Duodenal mucosa (tissue), 2 donors: ENCODE measurements around the gene TUBA3E.
"Not testable (repeated sequence)": the region's sequence is repeated elsewhere in the genome, so short reads cannot be mapped to it uniquely, and the experiment has no call there.

Experiments used
- H3K27ac ChIP-seq: one replicate; pipeline ENCODE4 v1.7.0; 2013; ENCODE audit warnings: low read depth, low read length
- H3K27me3 ChIP-seq, 2 donors: one replicate each; pipeline ENCODE4 v1.7.0; 2013; ENCODE audit warnings: low read length in 2 of 2, control low read depth in 1 of 2; ENCODE audit not compliant: insufficient read depth in 2 of 2, control insufficient read depth in 1 of 2
- H3K36me3 ChIP-seq, 2 donors: one replicate each; pipeline ENCODE4 v1.7.0; 2013; ENCODE audit warnings: low read length in 2 of 2, control low read depth in 1 of 2; ENCODE audit not compliant: insufficient read depth in 2 of 2, control insufficient read depth in 1 of 2
- H3K4me1 ChIP-seq, 2 donors: one replicate each; pipeline ENCODE4 v1.7.0; 2013; ENCODE audit warnings: low read length in 2 of 2, control low read depth in 1 of 2; ENCODE audit not compliant: insufficient read depth in 2 of 2, control insufficient read depth in 1 of 2
- H3K4me3 ChIP-seq, 2 donors: one replicate each; pipeline ENCODE4 v1.7.0; 2013; ENCODE audit warnings: low read length in 2 of 2, low read depth in 1 of 2
- H3K9ac ChIP-seq, 2 donors: one replicate each; pipeline ENCODE4 v1.7.0; 2013; ENCODE audit warnings: low read length in 2 of 2, low read depth in 1 of 2
- H3K9me3 ChIP-seq, 2 donors: one replicate each; pipeline ENCODE4 v1.7.0; 2013; ENCODE audit warnings: low read length in 2 of 2, control low read depth in 1 of 2; ENCODE audit not compliant: control insufficient read depth in 1 of 2

The TUBA3E gene

GRCh38 chr2:130182826-130183511 is 15.3 kb downstream of the TUBA3E start:
- not testable (repeated sequence) for H3K27me3 ChIP-seq
- H3K4me3 ChIP-seq: peak overlapping the region; percentile 71 to 72

GRCh38 chr2:130181880-130182682 is 16.2 kb downstream of the TUBA3E start, which contains the start of gene MZT2B:
MZT2B (plus strand) TSS chr2:130182262; CDS start chr2:130182283, 21 bp downstream.
- Histone ChIP-seq H3K4me1 (peaks cover 3 to 18% of the 10 kb centered on the region in 2 donors), H3K27ac (peak within 1 kb of the TSS; percentile 91), H3K9ac (peak within 1 kb of the TSS; percentile 75 to 85), H3K4me3 (peak within 1 kb of the TSS; percentile 71 to 96)
- H3K36me3 ChIP-seq, H3K27me3 ChIP-seq, H3K9me3 ChIP-seq: not testable (repeated sequence)

More at GRCh38 chr2:130182826-130183511, 15.3 kb downstream of the TUBA3E start:
- H3K4me1 ChIP-seq: peaks cover 3 to 18% of the 10 kb centered on the region in 2 donors
- H3K9ac ChIP-seq: peak overlapping the region; percentile 57 to 61
- not testable (repeated sequence) for H3K9me3 ChIP-seq, H3K27ac ChIP-seq, H3K36me3 ChIP-seq

- peak within 1 kb of the TSS; percentile 71 to 96 for H3K4me3 ChIP-seq
- peaks cover 3 to 18% of the 10 kb centered on the region in 2 donors for H3K4me1 ChIP-seq
- peaks cover 1 to 4% of the 10 kb centered on the region in 2 donors for H3K36me3 ChIP-seq
- no peaks in the 10 kb centered on the region for H3K27me3 ChIP-seq
- H3K9me3 ChIP-seq: no peaks in the 10 kb centered on the region
- peak within 1 kb of the TSS; percentile 91 for H3K27ac ChIP-seq
- H3K9ac ChIP-seq: peak within 1 kb of the TSS; percentile 75 to 85
These were observed 16.8 kb downstream of the TUBA3E start, which contains the start of gene SMPD4 for GRCh38 chr2:130181325-130181879. SMPD4 (minus strand) TSS chr2:130181602; CDS start chr2:130176592, 5,010 bp downstream.

GRCh38 chr2:130180404-130181324 is 17.6 kb downstream of the TUBA3E start:
- not testable (repeated sequence) for H3K36me3 ChIP-seq, H3K27me3 ChIP-seq, H3K27ac ChIP-seq, H3K9me3 ChIP-seq
- Histone ChIP-seq H3K9ac (peak overlapping the region; percentile 75 to 85), H3K4me1 (peaks cover 3 to 18% of the 10 kb centered on the region in 2 donors), H3K4me3 (peak overlapping the region; percentile 71 to 96)

- H3K4me3 ChIP-seq, H3K9ac ChIP-seq, H3K27ac ChIP-seq, H3K9me3 ChIP-seq, H3K4me1 ChIP-seq, H3K27me3 ChIP-seq: not testable (repeated sequence)
- peaks cover 0 to 39% of the 10 kb centered on the region in 2 donors for H3K36me3 ChIP-seq
These were observed 23.4 kb downstream of the TUBA3E start for GRCh38 chr2:130174866-130175265.

- no peaks in the 10 kb centered on the region for H3K27me3 ChIP-seq
- H3K9ac ChIP-seq: no peak overlapping the region
- no peak overlapping the region for H3K4me3 ChIP-seq
- no peaks in the 10 kb centered on the region for H3K9me3 ChIP-seq
- peaks cover 6 to 64% of the 10 kb centered on the region in 2 donors for H3K36me3 ChIP-seq
- no peak overlapping the region for H3K27ac ChIP-seq
- no peaks in the 10 kb centered on the region for H3K4me1 ChIP-seq
These were observed 28.3 kb downstream of the TUBA3E start for GRCh38 chr2:130169896-130170295.

- H3K9me3 ChIP-seq, H3K4me1 ChIP-seq, H3K9ac ChIP-seq, H3K4me3 ChIP-seq, H3K27ac ChIP-seq, H3K27me3 ChIP-seq: not testable (repeated sequence)
- peaks cover 8 to 68% of the 10 kb centered on the region in 2 donors for H3K36me3 ChIP-seq
These were observed 29.1 kb downstream of the TUBA3E start for GRCh38 chr2:130169163-130169562.

GRCh38 chr2:130166611-130167010 is 31.6 kb downstream of the TUBA3E start:
- H3K9ac ChIP-seq, H3K4me1 ChIP-seq, H3K27me3 ChIP-seq, H3K9me3 ChIP-seq, H3K27ac ChIP-seq, H3K4me3 ChIP-seq: not testable (repeated sequence)
- peaks cover 12 to 66% of the 10 kb centered on the region in 2 donors for H3K36me3 ChIP-seq

GRCh38 chr2:130165293-130166016 is 32.8 kb downstream of the TUBA3E start:
- Histone ChIP-seq H3K9me3 (no peaks in the 10 kb centered on the region), H3K4me1 (no peaks in the 10 kb centered on the region), H3K9ac (no peak overlapping the region), H3K4me3 (no peak overlapping the region), H3K27ac (no peak overlapping the region), H3K27me3 (no peaks in the 10 kb centered on the region), H3K36me3 (peaks cover 12 to 61% of the 10 kb centered on the region in 2 donors)
